Esophagus squamous epithelium (tissue), 5 donors: Measurements from ENCODE around the gene TMCC3. TPM values are rescaled to one million over a fixed set of nuclear protein-coding genes. Genes with fewer than 3 reads are reported as not detected.

ENCODE experiments used
- DNase-seq: peaks from one replicate; lab custom pipeline; 2025; lab: John Stamatoyannopoulos, UW
- H3K27ac ChIP-seq, 4 donors: fragments of 200-600 bp; sonication (generic); one replicate each; pipeline ENCODE4 v1.5.1; 2016 to 2019; ENCODE audit warnings: mild to moderate bottlenecking in 1 of 4
- H3K27me3 ChIP-seq, 4 donors: fragments of 200-600 bp; sonication (generic); 1 replicate in 3 of 4; 2 replicates in 1 of 4; pipeline versions ENCODE4 v1.5.1 to v1.6.0; 2017 to 2021; ENCODE audit warnings: antibody characterized with exemption in 1 of 4
- H3K36me3 ChIP-seq, 3 donors: fragments of 200-600 bp; sonication (generic); one replicate each; pipeline ENCODE4 v1.5.1; 2016 to 2019
- H3K4me1 ChIP-seq, 3 donors: fragments of 200-600 bp; sonication (generic); one replicate each; pipeline ENCODE4 v1.5.1; 2017 to 2019
- H3K4me3 ChIP-seq, 4 donors: fragments of 200-600 bp; sonication (generic); 1 replicate in 3 of 4; 2 replicates in 1 of 4; pipeline ENCODE4 v1.5.1; 2016 to 2019; ENCODE audit warnings: mild to moderate bottlenecking in 2 of 4, moderate library complexity in 1 of 4
- H3K9me3 ChIP-seq, 3 donors: fragments of 200-600 bp; sonication (generic); one replicate each; pipeline ENCODE4 v1.5.1; 2016 to 2019
- POLR2A ChIP-seq, 4 donors: fragments of 450-650 bp; IDR thresholded peaks; one replicate each; pipeline ENCODE4 v1.6.1; 2017; ENCODE audit warnings: antibody characterized with exemption in 4 of 4, mild to moderate bottlenecking in 4 of 4, moderate library complexity in 3 of 4
- WGBS, 2 donors: methylation state at CpG; one replicate each; pipeline ENCODE4 v1.1.5; 2018; 5-methylcytosine and 5-hydroxymethylcytosine counted together
- intact Hi-C: fragments of 100-400 bp; cut with DNase I; formaldehyde crosslinking; loops from one replicate; pipeline ENCODE4 v1.15.0; 2022
- total RNA-seq, 4 donors: library from RNA; depleted of rRNA; stranded (reverse); fragments of >200 nt; gene quantifications; one replicate each; pipeline ENCODE4 v1.1.0, GENCODE V29; 2016
- TF ChIP-seq, protein P1 (sequence below), 6 experiments: fragments of 450-650 bp in 4 of 6; fragments of 200-600 bp in 2 of 6; sonication (generic) in 2 of 6; IDR thresholded peaks; one replicate each; pipeline ENCODE4 v1.5.1; 2016 to 2019; ENCODE audit warnings: antibody characterized with exemption in 6 of 6, mild to moderate bottlenecking in 4 of 6, moderate library complexity in 4 of 6
- donor health status: DM: yes; HTN: yes; CAD: no.

The TMCC3 gene
- total RNA-seq, 4 donors from 2014 or later: 6.8 to 14.2 (median 10.5) TPM

DNA sequence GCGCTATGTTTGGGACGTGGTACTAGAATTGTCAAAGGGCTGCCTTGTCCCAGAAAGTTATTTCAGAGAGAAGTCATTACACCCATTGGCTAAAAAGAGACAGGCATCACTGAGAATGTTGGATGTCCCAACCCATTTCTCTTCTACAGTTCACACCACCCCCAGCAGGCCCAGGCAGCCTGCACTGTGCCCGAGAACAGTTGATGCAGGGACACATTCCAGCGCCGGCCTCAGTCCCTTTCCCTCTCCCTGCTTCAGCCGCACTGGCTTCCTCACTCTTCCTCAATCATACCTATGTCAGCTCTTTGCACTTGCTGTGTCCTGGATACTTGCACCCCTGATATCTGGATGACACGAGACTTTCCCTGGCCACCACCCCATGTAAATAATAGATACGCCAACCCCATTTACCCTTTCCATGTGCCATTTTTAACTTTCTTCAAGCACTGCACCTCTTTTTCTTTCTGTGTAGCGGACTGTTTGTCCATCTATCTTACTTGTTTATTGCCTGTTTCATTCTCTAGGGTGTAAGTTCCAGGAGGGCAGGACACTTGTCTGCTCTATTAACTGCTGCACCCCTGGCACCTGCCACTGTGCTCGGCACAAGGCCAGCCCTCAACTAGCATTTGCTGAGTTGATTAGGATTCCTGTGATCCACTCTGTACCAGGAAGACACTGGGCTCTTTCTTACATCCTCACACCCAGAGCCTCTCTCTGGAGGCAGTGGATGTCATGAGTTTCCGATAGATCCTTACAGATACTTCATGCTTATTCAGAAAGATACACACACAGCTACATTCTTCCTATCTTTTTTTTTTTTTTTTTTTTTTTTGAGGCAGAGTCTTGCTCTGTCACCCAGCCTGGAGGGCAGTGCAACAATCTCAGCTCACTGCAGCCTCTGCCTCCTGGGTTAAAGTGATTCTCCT, 114.1 kb downstream of the TMCC3 start:
- Histone ChIP-seq H3K27ac (no peak overlapping the region), H3K4me1 (peaks cover 0 to 5% (median 0%) of the 10 kb centered on the region in 3 donors), H3K4me3 (no peak overlapping the region), H3K36me3 (no peaks in the 10 kb centered on the region), H3K27me3 (no peaks in the 10 kb centered on the region), H3K9me3 (no peaks in the 10 kb centered on the region)
- intact Hi-C loops: no loop called here
- no peak for DNase-seq
- TF ChIP-seq, protein P1, sequence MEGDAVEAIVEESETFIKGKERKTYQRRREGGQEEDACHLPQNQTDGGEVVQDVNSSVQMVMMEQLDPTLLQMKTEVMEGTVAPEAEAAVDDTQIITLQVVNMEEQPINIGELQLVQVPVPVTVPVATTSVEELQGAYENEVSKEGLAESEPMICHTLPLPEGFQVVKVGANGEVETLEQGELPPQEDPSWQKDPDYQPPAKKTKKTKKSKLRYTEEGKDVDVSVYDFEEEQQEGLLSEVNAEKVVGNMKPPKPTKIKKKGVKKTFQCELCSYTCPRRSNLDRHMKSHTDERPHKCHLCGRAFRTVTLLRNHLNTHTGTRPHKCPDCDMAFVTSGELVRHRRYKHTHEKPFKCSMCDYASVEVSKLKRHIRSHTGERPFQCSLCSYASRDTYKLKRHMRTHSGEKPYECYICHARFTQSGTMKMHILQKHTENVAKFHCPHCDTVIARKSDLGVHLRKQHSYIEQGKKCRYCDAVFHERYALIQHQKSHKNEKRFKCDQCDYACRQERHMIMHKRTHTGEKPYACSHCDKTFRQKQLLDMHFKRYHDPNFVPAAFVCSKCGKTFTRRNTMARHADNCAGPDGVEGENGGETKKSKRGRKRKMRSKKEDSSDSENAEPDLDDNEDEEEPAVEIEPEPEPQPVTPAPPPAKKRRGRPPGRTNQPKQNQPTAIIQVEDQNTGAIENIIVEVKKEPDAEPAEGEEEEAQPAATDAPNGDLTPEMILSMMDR (IDR thresholded peaks at IDR 0.05): no peak
- TF ChIP-seq POLR2A (IDR thresholded peaks at IDR 0.05): no peak
- WGBS, 2 donors: 87 to 90% methylated on average over 11 of the region's 11 CpGs

DNA sequence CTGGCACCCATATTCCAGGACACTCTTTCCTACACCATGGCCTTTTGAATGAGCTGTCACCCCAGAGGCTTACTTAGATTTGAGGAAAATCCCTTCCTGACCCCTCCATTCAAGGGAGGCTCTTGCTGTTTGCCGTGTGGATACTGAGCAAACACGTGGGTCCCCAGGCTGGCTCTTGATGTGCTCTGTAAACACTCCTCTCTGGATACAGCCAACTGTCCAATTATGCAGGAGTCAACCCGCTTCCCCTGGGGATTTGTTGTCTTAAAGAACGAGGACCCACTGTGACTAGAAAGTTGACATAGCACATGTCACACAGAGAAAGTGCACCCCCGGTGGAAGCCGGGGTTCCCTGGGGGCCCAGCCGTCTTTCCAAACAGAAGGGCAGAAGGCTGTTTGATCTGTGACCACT, 114.8 kb downstream of the TMCC3 start:
- Histone ChIP-seq H3K27me3 (no peaks in the 10 kb centered on the region), H3K4me1 (peaks cover 0 to 5% (median 0%) of the 10 kb centered on the region in 3 donors), H3K9me3 (no peaks in the 10 kb centered on the region), H3K4me3 (no peak overlapping the region), H3K36me3 (no peaks in the 10 kb centered on the region), H3K27ac (no peak overlapping the region)
- intact Hi-C loops: no loop called here
- WGBS, 2 donors: 42 to 47% methylated on average over 6 to 7 of the region's 7 CpGs
- no peak for DNase-seq
- TF ChIP-seq, protein P1 (IDR thresholded peaks at IDR 0.05): no peak
- no peak for TF ChIP-seq POLR2A (IDR thresholded peaks at IDR 0.05)

DNA sequence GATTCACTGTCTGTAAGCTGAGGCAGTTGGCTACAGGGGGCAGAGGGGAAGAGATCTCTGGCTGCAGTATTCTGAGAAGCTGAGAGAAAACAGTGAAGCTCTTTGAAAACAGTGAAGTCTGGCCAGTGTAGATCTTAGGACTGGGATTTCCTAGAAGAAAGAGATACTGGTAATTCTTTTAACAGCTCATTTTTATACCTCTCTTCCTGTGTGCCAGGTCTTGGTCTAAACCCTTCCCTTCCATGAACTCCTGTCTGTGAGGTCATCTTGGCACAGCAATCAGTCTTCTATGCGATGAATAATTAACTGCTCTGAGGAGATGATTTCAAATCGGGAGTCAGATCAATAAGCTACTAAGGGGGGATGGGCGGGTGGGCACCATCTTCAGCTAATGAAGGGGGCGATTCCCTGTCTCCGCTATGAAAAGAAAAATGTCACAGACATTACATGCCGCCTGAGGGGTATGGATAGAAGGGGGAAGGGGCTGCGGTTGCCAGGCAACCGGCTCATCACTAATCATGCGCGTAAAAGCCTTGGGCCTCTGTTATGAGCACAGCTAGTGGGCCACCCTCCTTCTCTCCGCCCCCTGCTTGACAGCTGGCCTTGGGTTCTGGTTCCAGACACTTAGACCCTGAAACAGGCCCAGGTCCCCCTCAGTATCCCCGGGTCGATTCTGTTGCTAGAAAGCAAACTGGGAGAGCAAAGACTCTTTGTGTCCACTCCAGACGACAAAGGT, 115.4 kb downstream of the TMCC3 start:
- Histone ChIP-seq H3K27ac (no peak overlapping the region), H3K9me3 (no peaks in the 10 kb centered on the region), H3K4me1 (peaks cover 0 to 5% (median 0%) of the 10 kb centered on the region in 3 donors), H3K36me3 (no peaks in the 10 kb centered on the region), H3K4me3 (no peak overlapping the region), H3K27me3 (no peaks in the 10 kb centered on the region)
- no peak for TF ChIP-seq POLR2A (IDR thresholded peaks at IDR 0.05)
- TF ChIP-seq, protein P1 (IDR thresholded peaks at IDR 0.05): no peak
- intact Hi-C loops: loop anchor here (5.0 kb wide), 1 partner anchor 398 kb away; no protein-coding TSS in a partner anchor
- DNase-seq: no peak
- WGBS, 2 donors: 67 to 69% methylated on average over 11 to 12 of the region's 14 CpGs

DNA sequence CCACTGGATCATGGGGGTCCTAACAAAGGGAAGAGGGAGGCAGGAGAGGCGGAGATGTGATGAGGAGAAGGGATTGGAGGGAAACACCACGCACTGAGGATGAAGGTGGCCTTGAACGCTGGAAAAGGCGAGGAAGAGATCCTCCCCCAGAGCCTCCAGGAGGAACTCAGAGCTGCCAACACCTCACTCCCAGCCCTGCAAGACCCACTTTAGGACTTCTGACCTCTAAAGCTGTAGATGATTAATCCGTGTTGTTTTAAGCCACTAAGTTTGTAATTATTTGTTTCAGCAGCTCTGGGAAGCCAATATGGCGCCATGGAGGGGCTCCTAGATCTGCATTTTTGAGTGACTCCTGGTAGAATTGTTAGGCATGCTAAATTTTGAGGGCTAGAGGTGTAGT, 116.1 kb downstream of the TMCC3 start:
- no peaks in the 10 kb centered on the region for H3K9me3 ChIP-seq
- H3K27me3 ChIP-seq: no peaks in the 10 kb centered on the region
- H3K27ac ChIP-seq: no peak overlapping the region
- peaks cover 0 to 5% (median 0%) of the 10 kb centered on the region in 3 donors for H3K4me1 ChIP-seq
- TF ChIP-seq POLR2A (IDR thresholded peaks at IDR 0.05): no peak
- intact Hi-C loops: loop anchor here (5.0 kb wide), 1 partner anchor 397 kb away; no protein-coding TSS in a partner anchor
- 94 to 96% methylated on average over 6 of the region's 6 CpGs for WGBS, 2 donors
- no peak for DNase-seq
- H3K4me3 ChIP-seq: no peak overlapping the region
- no peaks in the 10 kb centered on the region for H3K36me3 ChIP-seq

DNA sequence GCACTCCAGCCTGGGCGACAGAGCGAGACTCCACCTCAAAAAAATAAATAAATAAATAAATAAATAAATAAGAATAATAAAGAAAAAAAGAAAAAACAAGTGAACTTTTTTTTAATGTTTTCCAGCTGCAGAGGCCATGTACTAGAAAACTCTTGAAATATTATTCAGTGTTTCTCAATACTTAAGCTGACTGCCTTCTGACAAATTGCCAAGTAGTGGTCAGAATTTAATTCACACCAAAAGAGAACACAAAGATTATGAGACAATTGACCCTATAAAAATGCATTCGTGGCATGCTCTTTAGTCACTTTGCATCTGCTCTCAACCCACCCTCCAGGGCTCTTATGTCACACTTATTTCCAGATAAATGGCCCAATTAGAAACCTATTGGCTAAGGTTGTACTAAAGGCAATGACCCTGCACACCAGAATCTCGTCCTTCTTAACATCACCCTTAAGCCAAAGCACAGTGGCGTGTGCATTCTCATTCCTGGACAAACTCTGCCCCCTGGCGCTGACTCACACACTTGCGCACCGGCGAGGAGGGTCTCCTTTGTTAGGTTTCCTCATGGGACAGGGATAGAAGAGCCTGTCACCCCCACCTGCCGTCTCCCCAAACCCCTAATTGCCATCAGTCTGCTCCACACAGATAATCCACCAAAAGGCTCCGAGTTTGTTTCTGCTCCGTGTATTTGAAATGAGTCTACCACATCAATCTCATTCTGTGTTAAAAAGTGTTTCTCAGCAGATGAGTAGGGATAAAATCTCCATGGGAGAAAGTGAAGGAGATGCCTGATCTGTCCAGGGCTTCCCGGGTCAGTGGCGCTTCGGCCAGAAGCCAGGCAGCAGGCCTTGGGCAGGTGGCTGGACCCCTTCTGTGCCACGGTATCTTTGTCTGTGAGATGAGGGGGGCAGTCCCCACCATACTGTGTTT, 117.6 kb downstream of the TMCC3 start:
- H3K27me3 ChIP-seq: no peaks in the 10 kb centered on the region
- intact Hi-C loops: loop anchor here (5.0 kb wide), 1 partner anchor 395 kb away; no protein-coding TSS in a partner anchor
- peaks cover 0 to 5% (median 0%) of the 10 kb centered on the region in 3 donors for H3K4me1 ChIP-seq
- 28 to 39% methylated on average over 12 to 13 of the region's 16 CpGs for WGBS, 2 donors
- no peaks in the 10 kb centered on the region for H3K9me3 ChIP-seq
- no peak for DNase-seq
- H3K36me3 ChIP-seq: no peaks in the 10 kb centered on the region
- no peak overlapping the region for H3K27ac ChIP-seq
- TF ChIP-seq, protein P1 (IDR thresholded peaks at IDR 0.05): peak; percentile 44 to 73 (median 68)
- no peak for TF ChIP-seq POLR2A (IDR thresholded peaks at IDR 0.05)
- no peak overlapping the region for H3K4me3 ChIP-seq
